GM04504 (cell line): Measurements from ENCODE around the gene CHCHD3.

Source experiments
- DNase-seq: peaks from one replicate; pipeline ENCODE4 v3.0.0-alpha.2; 2012; ENCODE audit warnings: low read depth

The CHCHD3 gene

GRCh38 chr7:132740176-132740575 lies 341.7 kb downstream of the CHCHD3 start:
- DNase-seq, result no peak

GRCh38 chr7:132739271-132739955 lies 342.5 kb downstream of the CHCHD3 start:
- DNase-seq, result peak; percentile 93

- DNase-seq, result peak; percentile 90
Measured at GRCh38 chr7:132738254-132738653, 343.6 kb downstream of the CHCHD3 start.

- DNase-seq, result no peak
Measured at GRCh38 chr7:132735476-132735875, 346.4 kb downstream of the CHCHD3 start.
